Measurements from ENCODE around the gene TRIP13. TPM values are rescaled to one million over a fixed set of nuclear protein-coding genes. Genes with fewer than 3 reads are reported as not detected.
"Not testable (repeated sequence)": the region's sequence is repeated elsewhere in the genome, so short reads cannot be mapped to it uniquely, and the experiment has no call there.

Gene TRIP13
- total RNA-seq, 4 donors from 2014 or later = 1.2 to 8.3 (median 3.5) TPM

GRCh38 chr5:931570-932145 lies 39.0 kb downstream of the TRIP13 start:
- no peaks in the 10 kb centered on the region for H3K9me3 ChIP-seq
- peak in 1 of 3 donors; percentile 18 for DNase-seq
- H3K27ac ChIP-seq = no peak overlapping the region
- H3K4me1 ChIP-seq = peaks cover 0 to 5% (median 5%) of the 10 kb centered on the region in 4 donors
- no peak overlapping the region for H3K4me3 ChIP-seq
- H3K27me3 ChIP-seq = no peaks in the 10 kb centered on the region
- no peaks in the 10 kb centered on the region for H3K36me3 ChIP-seq
- TF ChIP-seq POLR2A (IDR thresholded peaks at IDR 0.05) (no peak), CTCF (IDR thresholded peaks at IDR 0.05) (no peak)

- Histone ChIP-seq H3K36me3 (no peaks in the 10 kb centered on the region), H3K27me3 (no peaks in the 10 kb centered on the region), H3K27ac (peak overlapping the region in 2 of 4 donors; percentile 23 to 43), H3K9me3 (no peaks in the 10 kb centered on the region), H3K4me3 (no peak overlapping the region), H3K4me1 (no peaks in the 10 kb centered on the region)
- TF ChIP-seq CTCF (IDR thresholded peaks at IDR 0.05) = no peak
- no peak for TF ChIP-seq POLR2A (IDR thresholded peaks at IDR 0.05)
- peak in 1 of 3 donors; percentile 10 for DNase-seq
Measured at GRCh38 chr5:932151-932627, 39.5 kb downstream of the TRIP13 start.

- Histone ChIP-seq H3K4me1 (no peaks in the 10 kb centered on the region), H3K9me3 (no peaks in the 10 kb centered on the region), H3K36me3 (no peaks in the 10 kb centered on the region), H3K4me3 (no peak overlapping the region), H3K27me3 (no peaks in the 10 kb centered on the region), H3K27ac (peak overlapping the region in 2 of 4 donors; percentile 23 to 43)
- TF ChIP-seq POLR2A (IDR thresholded peaks at IDR 0.05) (no peak), CTCF (IDR thresholded peaks at IDR 0.05) (no peak)
- DNase-seq = peak in 1 of 3 donors; percentile 35
Measured at GRCh38 chr5:932628-933250, 40.1 kb downstream of the TRIP13 start.

- peak in 1 of 3 donors; percentile 11 for DNase-seq
- Histone ChIP-seq H3K4me3 (no peak overlapping the region), H3K27ac (peak overlapping the region in 1 of 4 donors; percentile 22), H3K36me3 (no peaks in the 10 kb centered on the region), H3K27me3 (no peaks in the 10 kb centered on the region), H3K9me3 (no peaks in the 10 kb centered on the region), H3K4me1 (no peaks in the 10 kb centered on the region)
- TF ChIP-seq CTCF (IDR thresholded peaks at IDR 0.05) = no peak
- TF ChIP-seq POLR2A (IDR thresholded peaks at IDR 0.05) = no peak
Measured at GRCh38 chr5:933251-933861, 40.7 kb downstream of the TRIP13 start.

GRCh38 chr5:933951-934350 lies 41.3 kb downstream of the TRIP13 start:
- H3K4me1 ChIP-seq, H3K9me3 ChIP-seq, H3K36me3 ChIP-seq, H3K27me3 ChIP-seq, H3K27ac ChIP-seq, H3K4me3 ChIP-seq: not testable (repeated sequence)
- peak in 2 of 3 donors; percentile 22 to 24 for DNase-seq

- DNase-seq = peak in 1 of 3 donors; percentile 24
- not testable (repeated sequence) for H3K9me3 ChIP-seq, H3K27ac ChIP-seq
Measured at GRCh38 chr5:934381-934967, 41.8 kb downstream of the TRIP13 start.

More at GRCh38 chr5:934381-934967, 41.8 kb downstream of the TRIP13 start:
- not testable (repeated sequence) for H3K4me1 ChIP-seq, H3K4me3 ChIP-seq, H3K36me3 ChIP-seq, H3K27me3 ChIP-seq

Data from Peyer's patch (tissue), 4 donors.